ENCODE data around the gene SH3BGRL2. TPM values are rescaled to one million over a fixed set of nuclear protein-coding genes. Genes with fewer than 3 reads are reported as not detected.

SH3BGRL2 gene
- total RNA-seq, 1 experiment from 2014 or later, result 13.8 TPM

- TF ChIP-seq ZMAT4 (CRISPR knock-in tag; IDR thresholded peaks at IDR 0.05), result no peak
- no peak for TF ChIP-seq ZBTB43 (CRISPR knock-in tag; IDR thresholded peaks at IDR 0.05)
- TF ChIP-seq SP1 (CRISPR knock-in tag; conservative IDR thresholded peaks at IDR 0.05), result no peak
- no peak for TF ChIP-seq CREB1 (CRISPR knock-in tag; IDR thresholded peaks at IDR 0.05)
- TF ChIP-seq ZBTB21 (CRISPR knock-in tag; IDR thresholded peaks at IDR 0.05; ENCODE audit: borderline replicate concordance), result no peak
Observed at GRCh38 chr6:79699606-79700005, 68.5 kb downstream of the SH3BGRL2 start (continued).

GRCh38 chr6:79702691-79703090 lies 71.6 kb downstream of the SH3BGRL2 start:
- Mint-ChIP-seq H3K4me1 (peaks cover 4% of the 10 kb centered on the region), H3K27ac (no peak overlapping the region), H3K36me3 (no peaks in the 10 kb centered on the region), H3K27me3 (ENCODE audit: low read depth) (no peaks in the 10 kb centered on the region), H3K4me3 (no peak overlapping the region), H3K9me3 (no peaks in the 10 kb centered on the region)
- DNase-seq (ENCODE audit: low spot score) (no peak), ATAC-seq (no peak)
- CTCF ChIA-PET, result no interaction called here
- POLR2A ChIA-PET, result no interaction called here
- no peak for TF ChIP-seq ZNF416 (CRISPR knock-in tag; IDR thresholded peaks at IDR 0.05)
- no peak for TF ChIP-seq ZNF512 (CRISPR knock-in tag; IDR thresholded peaks at IDR 0.05; ENCODE audit: borderline replicate concordance)
- TF ChIP-seq CBFB (CRISPR knock-in tag; IDR thresholded peaks at IDR 0.05; ENCODE audit: low read depth), result no peak
- no peak for TF ChIP-seq ZNF396 (CRISPR knock-in tag; IDR thresholded peaks at IDR 0.05; ENCODE audit: borderline replicate concordance)
- TF ChIP-seq CTCF (IDR thresholded peaks at IDR 0.05), result no peak
- TF ChIP-seq NR1H2 (CRISPR knock-in tag; IDR thresholded peaks at IDR 0.05), result no peak
- no peak for TF ChIP-seq TEAD4 (CRISPR knock-in tag; IDR thresholded peaks at IDR 0.05)
- TF ChIP-seq ZNF281 (CRISPR knock-in tag; IDR thresholded peaks at IDR 0.05), result no peak
- no peak for TF ChIP-seq OVOL2 (CRISPR knock-in tag; IDR thresholded peaks at IDR 0.05; ENCODE audit: borderline replicate concordance)
- no peak for TF ChIP-seq HMGXB4 (CRISPR knock-in tag; IDR thresholded peaks at IDR 0.05)
- TF ChIP-seq ZNF425 (CRISPR knock-in tag; conservative IDR thresholded peaks at IDR 0.05), result no peak
- no peak for TF ChIP-seq AFF4 (CRISPR knock-in tag; IDR thresholded peaks at IDR 0.05; ENCODE audit: borderline replicate concordance)
- TF ChIP-seq ATF2 (CRISPR knock-in tag; IDR thresholded peaks at IDR 0.05; ENCODE audit: borderline replicate concordance, low read depth), result no peak
- TF ChIP-seq CREB1 (CRISPR knock-in tag; IDR thresholded peaks at IDR 0.05), result no peak
- no peak for TF ChIP-seq NR3C1 (CRISPR knock-in tag; conservative IDR thresholded peaks at IDR 0.05; ENCODE audit: low read depth)
